ENCODE measurements around the gene XRN1. TPM values are rescaled to one million over a fixed set of nuclear protein-coding genes. Genes with fewer than 3 reads are reported as not detected.
"Not testable (repeated sequence)": the region's sequence is repeated elsewhere in the genome, so short reads cannot be mapped to it uniquely, and the experiment has no call there.

XRN1 gene
- total and polyA plus RNA-seq, 5 donors, result 4.6 to 27.5 (median 22.6) TPM

DNA sequence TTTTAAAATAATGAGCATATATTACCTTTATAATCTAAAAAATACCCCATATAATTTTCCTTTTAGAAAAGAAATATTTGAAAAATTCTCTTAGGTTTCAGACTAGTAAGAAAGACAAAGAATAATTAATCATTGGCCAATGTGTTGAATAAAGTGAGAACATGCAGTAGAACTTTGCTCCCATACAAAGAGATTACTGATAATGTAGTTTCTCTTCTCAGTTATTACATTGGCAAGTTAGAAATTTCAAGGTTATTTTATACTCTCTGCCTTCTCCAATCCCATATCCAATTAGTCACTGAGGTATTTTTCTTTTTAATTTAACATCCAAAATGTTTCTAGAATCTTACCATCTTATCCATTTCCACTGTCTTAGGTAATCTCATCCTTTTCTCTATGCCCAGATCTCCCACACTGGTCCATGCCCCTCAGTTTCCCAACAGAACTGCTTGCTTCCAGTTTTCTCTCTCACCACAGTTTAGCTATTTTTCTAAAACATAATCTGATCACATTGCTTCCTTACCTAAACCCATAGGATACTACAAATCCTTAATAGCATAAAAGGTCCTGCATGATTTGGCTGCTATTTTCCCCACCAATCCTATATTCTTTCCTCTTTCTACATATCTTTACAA lies 10.8 kb downstream of the XRN1 start:
- no peak for DNase-seq
- no peak for ATAC-seq
- Histone ChIP-seq H3K27me3 (ENCODE audit: control insufficient read depth, insufficient read depth) (no peaks in the 10 kb centered on the region), H3K9me3 (ENCODE audit: control insufficient read depth, low read length) (no peaks in the 10 kb centered on the region), H3K27ac (ENCODE audit: low read length) (no peak overlapping the region), H3K4me1 (ENCODE audit: control insufficient read depth, insufficient read depth, low read length) (peaks cover 3% of the 10 kb centered on the region), H3K4me3 (ENCODE audit: low read length) (no peak overlapping the region)
- intact Hi-C loops (cut with DNase I), result no loop called here

DNA sequence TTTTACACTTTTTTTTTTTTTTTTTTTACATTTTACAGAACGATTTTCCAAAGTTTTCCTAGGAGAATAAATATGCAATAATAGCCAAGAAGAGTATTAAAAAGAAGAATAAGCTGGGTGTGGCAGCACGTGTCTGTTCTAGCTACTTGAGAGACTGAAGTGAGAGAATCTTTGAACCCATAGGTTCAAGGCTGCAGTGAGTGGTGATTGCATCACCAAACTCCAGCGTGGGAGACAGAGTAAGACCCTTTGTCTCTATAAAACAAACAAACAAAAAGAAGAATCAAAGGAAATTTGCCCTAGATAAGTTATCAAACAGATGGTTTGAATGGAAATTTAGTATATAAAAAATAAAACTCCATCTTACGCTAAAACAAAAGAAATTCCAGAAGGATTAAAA lies 13.3 kb downstream of the XRN1 start:
- no peak overlapping the region for H3K27ac ChIP-seq (ENCODE audit: low read length)
- DNase-seq (no peak), ATAC-seq (no peak)
- no peak overlapping the region for H3K4me3 ChIP-seq (ENCODE audit: low read length)
- intact Hi-C loops (cut with DNase I), result no loop called here
- 60% methylated on average over 4 of the region's 4 CpGs for WGBS
- no peaks in the 10 kb centered on the region for H3K27me3 ChIP-seq (ENCODE audit: control insufficient read depth, insufficient read depth)
- H3K4me1 ChIP-seq (ENCODE audit: control insufficient read depth, insufficient read depth, low read length), result peaks cover 2% of the 10 kb centered on the region
- H3K9me3 ChIP-seq (ENCODE audit: control insufficient read depth, low read length), result no peaks in the 10 kb centered on the region

DNA sequence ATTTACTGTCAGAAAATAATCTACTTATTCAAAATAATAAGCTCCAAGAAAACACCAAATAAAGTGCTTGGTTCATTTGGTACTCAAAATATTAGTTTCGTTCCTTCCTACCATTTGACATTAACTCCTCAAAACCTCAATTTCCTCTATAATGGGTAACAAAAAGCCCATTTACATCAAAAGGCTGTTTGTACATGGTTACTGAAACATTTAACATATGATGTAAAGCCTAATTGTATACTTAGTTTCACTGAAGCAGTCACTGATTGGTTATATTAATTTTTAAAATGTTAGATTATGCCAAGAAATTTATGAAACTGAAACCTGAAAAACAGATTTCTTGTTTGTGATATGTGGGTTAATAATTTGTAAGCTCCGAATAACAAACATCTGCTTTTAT lies 14.7 kb downstream of the XRN1 start:
- no peak for ATAC-seq
- H3K9me3 ChIP-seq (ENCODE audit: control insufficient read depth, low read length), result no peaks in the 10 kb centered on the region
- no peaks in the 10 kb centered on the region for H3K27me3 ChIP-seq (ENCODE audit: control insufficient read depth, insufficient read depth)
- no peak overlapping the region for H3K27ac ChIP-seq (ENCODE audit: low read length)
- peaks cover 2% of the 10 kb centered on the region for H3K4me1 ChIP-seq (ENCODE audit: control insufficient read depth, insufficient read depth, low read length)
- no peak overlapping the region for H3K4me3 ChIP-seq (ENCODE audit: low read length)
- intact Hi-C loops (cut with DNase I), result no loop called here
- no peak for DNase-seq
- WGBS, result 74% methylated on average over 2 of the region's 2 CpGs

DNA sequence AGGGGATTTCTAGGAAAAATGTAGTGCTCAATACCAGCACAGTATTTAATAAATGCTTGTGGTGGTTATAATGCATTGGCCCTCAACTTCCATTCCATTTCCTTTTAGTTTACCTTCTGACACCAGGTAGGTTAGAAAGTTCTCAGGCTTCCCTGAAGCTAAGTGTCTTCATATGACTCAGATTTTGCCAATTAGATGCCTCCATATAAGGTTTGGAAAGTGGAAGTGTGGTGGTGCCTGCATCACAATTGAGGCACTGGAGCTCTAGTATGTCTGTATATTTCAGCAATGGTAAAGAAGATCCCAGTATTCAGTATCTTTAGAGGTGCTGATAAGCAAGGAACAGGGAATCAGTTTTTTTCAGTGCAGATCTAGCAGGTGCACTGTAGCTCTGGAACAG lies 18.3 kb downstream of the XRN1 start:
- Histone ChIP-seq H3K27me3 (ENCODE audit: control insufficient read depth, insufficient read depth) (no peaks in the 10 kb centered on the region), H3K9me3 (ENCODE audit: control insufficient read depth, low read length) (no peaks in the 10 kb centered on the region), H3K4me1 (ENCODE audit: control insufficient read depth, insufficient read depth, low read length) (peaks cover 2% of the 10 kb centered on the region), H3K4me3 (ENCODE audit: low read length) (no peak overlapping the region), H3K27ac (ENCODE audit: low read length) (no peak overlapping the region)
- no peak for ATAC-seq
- DNase-seq, result no peak
- intact Hi-C loops (cut with DNase I), result no loop called here

DNA sequence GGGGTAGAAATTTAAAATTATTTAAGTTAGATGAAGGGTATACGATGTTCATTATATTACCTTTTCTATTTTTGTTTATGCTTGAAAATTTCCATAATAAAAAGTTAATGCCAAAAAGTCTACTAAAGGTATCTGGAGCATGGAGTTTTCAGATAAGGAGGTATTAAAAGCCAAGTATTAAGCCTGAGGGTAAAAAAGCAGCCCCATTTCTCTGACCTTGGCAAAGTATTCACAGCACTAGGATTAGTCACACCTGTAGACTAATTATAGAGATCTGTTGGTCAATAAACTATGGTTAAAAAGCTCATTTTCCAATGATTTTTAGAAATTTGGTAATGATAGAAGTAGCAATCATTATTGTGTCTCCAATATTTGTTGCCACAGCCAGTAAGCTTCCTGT lies 23.1 kb downstream of the XRN1 start:
- intact Hi-C loops (cut with DNase I), result no loop called here
- Histone ChIP-seq H3K4me1 (ENCODE audit: control insufficient read depth, insufficient read depth, low read length) (no peaks in the 10 kb centered on the region), H3K27me3 (ENCODE audit: control insufficient read depth, insufficient read depth) (no peaks in the 10 kb centered on the region), H3K4me3 (ENCODE audit: low read length) (no peak overlapping the region), H3K9me3 (ENCODE audit: control insufficient read depth, low read length) (no peaks in the 10 kb centered on the region), H3K27ac (ENCODE audit: low read length) (no peak overlapping the region)
- WGBS, result 99% methylated on average over 1 of the region's 1 CpG
- DNase-seq, result no peak
- no peak for ATAC-seq

DNA sequence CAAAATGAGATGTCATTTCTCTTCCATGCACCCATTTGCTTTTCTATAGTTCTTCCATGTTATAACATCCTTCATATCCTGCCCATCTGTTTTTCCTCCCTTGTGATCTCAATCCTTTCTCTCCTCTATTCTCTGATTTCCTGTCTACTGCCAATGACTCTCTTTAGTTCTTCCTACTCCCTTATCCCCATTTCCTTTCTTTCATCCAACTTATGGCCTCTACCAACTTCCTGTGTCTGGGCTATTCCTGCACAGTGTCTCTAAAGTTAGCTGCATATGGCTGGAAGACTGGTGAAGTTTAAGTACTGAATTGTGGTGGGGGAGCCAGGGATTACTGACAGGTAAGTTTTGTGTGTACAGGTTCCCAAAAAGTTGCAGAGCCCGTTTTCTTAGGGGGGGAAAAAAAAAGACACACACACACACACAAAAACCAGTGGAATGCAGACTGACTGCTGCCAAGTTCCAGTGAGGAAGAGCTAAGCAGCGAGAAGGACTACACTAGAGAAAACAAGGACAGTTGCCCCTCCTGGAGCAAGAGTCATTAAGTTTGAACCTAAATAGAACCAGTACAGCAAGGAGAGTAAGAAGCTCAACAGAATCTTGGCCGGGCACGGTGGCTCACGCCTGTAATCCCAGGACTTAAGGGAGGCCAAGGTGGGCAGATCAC lies 28.8 kb downstream of the XRN1 start:
- no peak overlapping the region for H3K27ac ChIP-seq (ENCODE audit: low read length)
- ATAC-seq, result no peak
- H3K9me3 ChIP-seq (ENCODE audit: control insufficient read depth, low read length), result no peaks in the 10 kb centered on the region
- DNase-seq, result no peak
- no peak overlapping the region for H3K4me3 ChIP-seq (ENCODE audit: low read length)
- H3K27me3 ChIP-seq (ENCODE audit: control insufficient read depth, insufficient read depth), result no peaks in the 10 kb centered on the region
- no peaks in the 10 kb centered on the region for H3K4me1 ChIP-seq (ENCODE audit: control insufficient read depth, insufficient read depth, low read length)
- intact Hi-C loops (cut with DNase I), result no loop called here
- 90% methylated on average over 5 of the region's 5 CpGs for WGBS

DNA sequence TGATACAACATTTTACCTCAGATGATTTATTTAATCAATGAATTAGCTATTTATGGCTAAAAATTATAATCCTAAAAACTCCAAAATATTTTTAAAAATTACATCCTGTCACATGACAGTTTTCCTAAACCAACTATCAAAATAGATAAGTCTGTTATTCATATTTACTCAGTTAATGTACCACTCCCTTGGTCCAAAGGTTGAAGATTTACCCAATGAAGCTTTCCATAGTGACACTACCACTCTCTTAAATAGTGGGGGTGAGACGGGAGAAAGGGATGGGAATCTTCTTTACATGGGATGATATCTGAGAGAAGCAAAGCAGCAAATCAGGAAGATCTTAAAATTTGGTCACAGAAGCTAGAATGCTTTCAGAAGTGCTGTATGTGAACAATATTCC lies 30.5 kb downstream of the XRN1 start:
- DNase-seq, result no peak
- intact Hi-C loops (cut with DNase I), result no loop called here
- Histone ChIP-seq H3K27ac (ENCODE audit: low read length) (no peak overlapping the region), H3K4me1 (ENCODE audit: control insufficient read depth, insufficient read depth, low read length) (no peaks in the 10 kb centered on the region), H3K9me3 (ENCODE audit: control insufficient read depth, low read length) (no peaks in the 10 kb centered on the region), H3K4me3 (ENCODE audit: low read length) (no peak overlapping the region), H3K27me3 (ENCODE audit: control insufficient read depth, insufficient read depth) (no peaks in the 10 kb centered on the region)
- WGBS, result 94% methylated on average over 1 of the region's 1 CpG
- no peak for ATAC-seq

DNA sequence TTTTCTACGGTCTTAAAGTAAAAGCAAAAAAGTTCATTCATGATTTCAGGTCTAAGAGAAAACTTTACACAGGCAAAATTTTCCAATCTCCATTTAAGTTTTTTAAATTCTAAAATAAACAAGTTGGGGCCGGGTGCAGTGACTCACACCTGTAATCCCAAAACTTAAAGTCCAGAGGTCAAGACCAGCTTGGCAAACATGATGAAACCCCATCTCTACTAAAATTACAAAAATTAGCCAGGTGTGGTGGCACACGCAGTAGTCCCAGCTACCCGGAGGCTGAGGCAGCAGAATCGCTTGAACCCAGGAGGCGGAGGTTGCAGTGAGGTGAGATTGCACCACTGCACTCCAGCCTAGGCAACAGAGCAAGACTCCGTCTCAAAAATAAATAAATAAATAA lies 47.3 kb downstream of the XRN1 start:
- H3K4me3 ChIP-seq (ENCODE audit: low read length); intact Hi-C loops (cut with DNase I); H3K9me3 ChIP-seq (ENCODE audit: control insufficient read depth, low read length); H3K4me1 ChIP-seq (ENCODE audit: control insufficient read depth, insufficient read depth, low read length); H3K27me3 ChIP-seq (ENCODE audit: control insufficient read depth, insufficient read depth); H3K27ac ChIP-seq (ENCODE audit: low read length); DNase-seq; ATAC-seq: not testable (repeated sequence)
- WGBS, result 97% methylated on average over 7 of the region's 7 CpGs

DNA sequence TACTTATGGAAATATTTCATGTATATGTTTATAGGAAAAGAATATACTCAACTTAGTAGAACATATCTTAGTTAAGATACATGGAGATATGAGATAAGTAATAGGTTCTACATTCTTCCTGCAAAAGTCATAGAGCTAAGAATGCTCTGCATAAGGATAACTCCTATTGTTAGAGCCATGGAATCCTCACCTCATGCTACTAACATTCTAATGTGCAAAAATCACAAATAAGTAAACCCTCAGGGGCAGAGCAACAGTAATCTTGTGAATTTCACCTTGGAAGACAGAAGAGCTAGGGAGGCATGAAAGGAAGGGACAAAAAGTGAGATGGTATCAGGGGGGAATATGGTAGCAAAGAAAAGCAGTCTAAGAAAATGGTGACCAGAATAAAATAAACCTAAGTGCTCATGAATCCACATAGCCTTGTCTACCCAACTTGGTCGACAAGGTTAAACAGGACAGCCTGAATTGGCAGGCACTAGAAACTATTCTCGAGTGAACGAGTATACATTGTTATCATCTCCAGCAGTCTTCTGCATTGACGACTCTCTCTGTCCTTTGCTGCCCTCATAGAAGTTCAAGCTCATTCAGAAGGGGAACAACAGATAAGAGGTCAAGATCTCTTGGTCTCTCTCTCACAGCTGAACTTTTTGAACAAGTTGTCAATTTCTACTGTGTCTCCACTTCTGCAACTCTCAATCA lies 52.8 kb downstream of the XRN1 start:
- no peaks in the 10 kb centered on the region for H3K9me3 ChIP-seq (ENCODE audit: control insufficient read depth, low read length)
- 77% methylated on average over 4 of the region's 4 CpGs for WGBS
- no peaks in the 10 kb centered on the region for H3K4me1 ChIP-seq (ENCODE audit: control insufficient read depth, insufficient read depth, low read length)
- no peak for DNase-seq
- no peak for ATAC-seq
- intact Hi-C loops (cut with DNase I), result no loop called here
- no peaks in the 10 kb centered on the region for H3K27me3 ChIP-seq (ENCODE audit: control insufficient read depth, insufficient read depth)
- no peak overlapping the region for H3K27ac ChIP-seq (ENCODE audit: low read length)
- H3K4me3 ChIP-seq (ENCODE audit: low read length), result no peak overlapping the region

DNA sequence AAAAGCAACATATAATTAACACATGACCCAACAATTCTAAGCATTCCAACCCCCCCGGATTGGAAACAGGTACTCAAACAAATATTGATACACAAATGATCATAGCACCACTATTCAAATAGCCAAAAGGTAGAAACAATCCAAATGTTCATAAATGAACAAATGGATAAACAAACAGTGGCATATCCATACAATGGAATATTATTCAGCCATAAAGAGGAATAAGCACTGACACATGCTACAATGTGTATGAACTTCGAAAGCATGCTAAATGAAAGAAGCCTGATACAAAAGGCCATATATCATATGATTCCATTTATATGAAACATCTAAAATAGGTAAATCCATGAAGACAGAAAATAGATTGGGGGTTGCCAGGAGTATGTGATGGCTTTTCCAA lies 62.8 kb downstream of the XRN1 start:
- Histone ChIP-seq H3K27ac (ENCODE audit: low read length) (no peak overlapping the region), H3K4me1 (ENCODE audit: control insufficient read depth, insufficient read depth, low read length) (no peaks in the 10 kb centered on the region), H3K27me3 (ENCODE audit: control insufficient read depth, insufficient read depth) (no peaks in the 10 kb centered on the region), H3K4me3 (ENCODE audit: low read length) (no peak overlapping the region), H3K9me3 (ENCODE audit: control insufficient read depth, low read length) (no peaks in the 10 kb centered on the region)
- intact Hi-C loops (cut with DNase I), result no loop called here
- no peak for DNase-seq
- no peak for ATAC-seq
- WGBS, result 99% methylated on average over 2 of the region's 2 CpGs

DNA sequence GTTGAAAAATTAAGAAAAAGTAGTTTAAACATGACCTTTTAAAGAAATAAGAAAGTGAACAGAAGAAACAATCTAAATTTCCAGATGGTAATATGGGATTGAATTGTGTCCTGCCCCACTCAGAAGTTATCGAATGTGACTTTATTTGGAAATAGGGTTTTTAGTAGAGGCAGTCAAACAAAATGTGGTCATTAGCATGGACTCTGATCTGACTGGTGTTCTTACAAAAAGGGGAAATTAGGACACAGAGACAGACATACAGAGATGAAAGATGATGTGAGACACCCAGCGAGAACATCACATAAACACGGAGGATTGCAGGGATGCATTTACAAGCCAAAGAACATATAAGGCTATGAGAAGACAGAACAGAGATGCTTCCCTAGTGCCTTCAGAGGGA lies 73.2 kb downstream of the XRN1 start:
- intact Hi-C loops (cut with DNase I), result no loop called here
- no peak for ATAC-seq
- WGBS, result 96% methylated on average over 3 of the region's 3 CpGs

More for the DNA sequence above, 73.2 kb downstream of the XRN1 start:
- Histone ChIP-seq H3K9me3 (ENCODE audit: control insufficient read depth, low read length) (no peaks in the 10 kb centered on the region), H3K27ac (ENCODE audit: low read length) (no peak overlapping the region), H3K4me3 (ENCODE audit: low read length) (no peak overlapping the region), H3K27me3 (ENCODE audit: control insufficient read depth, insufficient read depth) (no peaks in the 10 kb centered on the region), H3K4me1 (ENCODE audit: control insufficient read depth, insufficient read depth, low read length) (no peaks in the 10 kb centered on the region)
- DNase-seq, result no peak
